CD4-positive, alpha-beta T cell treated with Interleukin-10 for 1 hour (primary cell): ENCODE data around the gene EIF4G3.
A peak's percentile ranks its signal among the peaks of the same experiment; 100 is the strongest.
"Not testable (repeated sequence)": the region's sequence is repeated elsewhere in the genome, so short reads cannot be mapped to it uniquely, and the experiment has no call there.

Experiments used
- DNase-seq: peaks from one replicate; pipeline ENCODE4 v3.0.0-alpha.2; 2020

Gene EIF4G3

DNA sequence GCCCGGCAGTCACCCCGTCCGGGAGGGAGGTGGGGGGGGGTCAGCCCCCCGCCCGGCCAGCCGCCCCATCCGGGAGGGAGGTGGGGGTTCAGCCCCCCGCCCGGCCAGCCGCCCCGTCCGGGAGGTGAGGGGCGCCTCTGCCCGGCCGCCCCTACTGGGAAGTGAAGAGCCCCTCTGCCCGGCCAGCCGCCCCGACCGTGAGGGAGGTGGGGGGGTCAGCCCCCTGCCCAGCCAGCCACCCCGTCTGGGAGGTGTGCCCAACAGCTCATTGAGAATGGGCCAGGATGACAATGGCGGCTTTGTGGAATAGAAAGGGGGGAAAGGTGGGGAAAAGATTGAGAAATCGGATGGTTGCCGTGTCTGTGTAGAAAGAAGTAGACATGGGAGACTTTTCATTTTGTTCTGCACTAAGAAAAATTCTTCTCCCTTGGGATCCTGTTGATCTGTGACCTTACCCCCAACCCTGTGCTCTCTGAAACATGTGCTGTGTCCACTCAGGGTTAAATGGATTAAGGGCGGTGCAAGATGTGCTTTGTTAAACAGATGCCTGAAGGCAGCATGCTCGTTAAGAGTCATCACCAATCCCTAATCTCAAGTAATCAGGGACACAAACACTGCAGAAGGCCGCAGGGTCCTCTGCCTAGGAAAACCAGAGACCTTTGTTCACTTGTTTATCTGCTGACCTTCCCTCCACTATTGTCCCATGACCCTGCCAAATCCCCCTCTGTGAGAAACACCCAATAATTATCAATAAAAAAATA, 152.4 kb downstream of the EIF4G3 start:
- DNase-seq: not testable (repeated sequence)

DNA sequence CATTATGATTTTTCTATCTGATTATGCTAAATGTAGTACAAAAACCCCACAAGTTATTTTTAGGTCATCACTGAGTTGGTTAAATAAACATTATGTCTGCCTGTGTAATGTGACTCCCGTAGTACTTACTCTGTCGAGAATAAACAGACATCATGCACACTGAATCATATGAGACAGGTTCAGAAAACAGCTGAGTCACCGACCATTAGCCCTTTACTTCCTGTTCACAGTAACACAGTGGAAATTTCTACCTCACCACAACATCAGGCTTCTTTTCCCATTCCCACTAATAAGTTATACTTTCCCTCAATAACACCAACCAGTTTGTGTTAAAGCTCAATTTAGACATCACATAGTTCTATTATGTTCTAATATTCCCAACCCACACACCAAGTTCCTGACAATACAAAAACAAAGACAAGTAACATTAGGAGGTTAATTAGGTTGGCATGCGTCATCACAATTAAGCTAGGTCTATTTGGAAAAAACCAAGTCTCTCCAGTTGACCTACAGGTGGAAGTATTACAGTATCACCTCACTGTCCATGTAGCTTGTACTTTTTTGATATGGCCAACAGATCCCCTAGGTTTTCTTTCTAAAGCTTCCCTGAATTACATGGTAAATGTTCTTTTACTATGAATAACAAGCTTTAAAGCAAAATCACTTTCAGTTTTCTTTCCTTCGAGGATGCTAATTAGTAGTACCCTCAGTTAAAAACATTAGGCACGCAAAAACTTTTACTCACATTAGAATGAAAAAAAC, 154.2 kb downstream of the EIF4G3 start:
- DNase-seq: peak; percentile 55

DNA sequence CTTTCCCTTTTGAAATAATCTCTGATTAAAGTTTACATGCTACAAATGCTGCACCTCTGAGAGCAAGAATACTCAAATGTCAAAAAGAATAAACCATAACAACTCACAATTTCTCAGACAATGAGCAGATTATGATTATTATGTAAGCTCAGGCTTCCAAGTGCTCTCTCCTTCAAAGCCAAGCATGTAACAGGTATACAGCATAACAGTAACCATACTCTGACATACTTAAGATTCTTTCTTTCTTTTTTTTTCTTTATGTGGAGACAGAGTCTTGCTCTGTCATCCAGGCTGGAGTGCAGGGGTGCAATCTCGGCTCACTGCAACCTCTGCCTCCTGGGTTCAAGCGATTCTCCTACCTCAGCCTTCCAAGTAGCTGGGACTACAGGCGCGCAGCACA, 155.4 kb downstream of the EIF4G3 start:
- DNase-seq: no peak

DNA sequence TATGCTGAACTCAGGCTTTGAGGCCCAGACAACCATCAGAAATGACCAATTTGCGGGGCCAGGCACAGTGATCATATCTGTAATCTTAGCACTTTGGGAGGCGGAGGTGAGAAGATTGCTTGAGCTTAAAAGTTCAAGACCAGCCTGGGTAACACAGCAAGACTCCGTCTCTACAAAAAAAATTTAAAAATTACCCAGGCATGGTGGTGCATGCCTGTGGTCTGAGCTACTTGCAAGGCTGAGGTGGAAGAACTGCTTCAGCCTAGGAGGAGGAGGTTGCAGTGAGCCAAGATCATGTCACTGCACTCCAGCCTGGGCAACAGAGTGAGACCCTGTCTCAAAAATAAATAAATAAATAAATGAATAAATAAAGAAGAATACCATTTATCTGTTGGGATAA, 156.5 kb downstream of the EIF4G3 start:
- no peak for DNase-seq

DNA sequence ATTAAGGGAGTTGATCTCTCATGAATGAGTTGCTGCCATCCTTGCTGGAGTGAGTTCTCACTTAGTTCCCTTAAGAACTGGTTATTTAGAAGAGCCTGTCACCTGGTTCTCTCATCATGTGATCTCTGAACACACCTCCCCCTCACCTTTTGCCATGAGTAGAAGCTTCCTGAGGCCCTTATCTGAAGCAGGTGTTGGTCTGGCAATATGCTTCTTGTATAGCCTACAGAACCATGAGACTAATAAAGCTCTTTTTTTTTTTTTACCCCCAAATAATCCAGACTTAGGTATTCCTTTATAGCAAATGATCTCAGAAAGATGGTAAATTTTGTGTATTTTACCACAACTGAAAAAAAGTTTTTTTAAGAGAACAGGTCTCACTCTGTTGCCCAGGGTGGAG, 158.0 kb downstream of the EIF4G3 start:
- no peak for DNase-seq

DNA sequence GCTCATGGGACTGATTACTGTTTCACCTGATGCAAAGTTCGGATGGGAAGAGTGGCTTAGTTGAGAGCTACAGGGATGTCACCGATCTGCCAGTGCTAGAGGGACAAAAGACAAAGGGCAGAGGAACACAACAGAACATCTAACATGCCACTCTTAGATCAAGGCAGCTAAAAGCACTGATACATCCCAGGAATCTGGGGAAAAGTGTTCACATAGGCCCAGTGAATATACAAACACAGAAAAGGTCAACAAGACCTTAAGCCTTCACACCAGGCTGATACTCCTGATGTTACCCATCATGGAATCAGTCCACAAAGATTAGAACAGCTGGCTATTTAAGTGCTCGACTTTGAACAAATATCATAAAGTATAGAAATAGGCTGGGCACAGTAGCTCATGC, 163.2 kb downstream of the EIF4G3 start:
- DNase-seq: no peak

DNA sequence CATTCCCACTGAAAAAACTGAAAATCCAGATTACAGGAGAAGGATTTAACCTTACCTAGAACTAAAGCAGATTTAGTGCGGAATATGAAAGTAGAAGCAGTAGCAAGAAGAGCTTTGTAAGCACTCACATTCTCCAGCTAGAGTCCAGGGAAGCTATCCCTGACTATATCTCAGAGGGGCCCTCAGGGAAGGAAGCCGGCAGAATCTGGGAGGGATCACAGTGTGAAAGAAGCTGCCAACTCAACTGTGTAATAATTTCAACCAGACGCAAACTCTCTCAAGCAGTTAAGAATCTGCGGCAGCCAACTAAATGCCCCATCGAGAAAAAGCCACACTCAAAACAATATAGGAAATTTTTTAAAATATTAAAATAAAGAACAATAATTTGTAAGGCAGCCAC, 163.8 kb downstream of the EIF4G3 start:
- DNase-seq: no peak

DNA sequence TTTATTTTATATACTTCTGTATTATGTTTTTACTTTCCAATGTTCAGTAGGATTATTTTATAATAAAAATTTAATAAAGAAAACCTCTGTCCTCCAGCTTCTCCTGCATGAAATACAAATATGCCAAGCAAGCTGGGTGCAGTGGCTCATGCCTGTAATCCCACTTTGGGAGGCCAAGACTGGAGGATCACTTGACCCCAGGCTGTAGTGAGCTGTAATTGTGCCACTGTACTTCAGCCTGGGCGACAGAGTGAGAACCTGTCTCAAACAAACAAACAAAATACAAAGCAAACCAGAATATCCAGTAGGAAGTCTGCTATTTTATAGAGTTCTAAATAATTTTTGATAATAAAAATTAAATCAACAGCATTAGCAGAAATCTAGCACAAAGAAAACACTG, 168.8 kb downstream of the EIF4G3 start:
- no peak for DNase-seq

DNA sequence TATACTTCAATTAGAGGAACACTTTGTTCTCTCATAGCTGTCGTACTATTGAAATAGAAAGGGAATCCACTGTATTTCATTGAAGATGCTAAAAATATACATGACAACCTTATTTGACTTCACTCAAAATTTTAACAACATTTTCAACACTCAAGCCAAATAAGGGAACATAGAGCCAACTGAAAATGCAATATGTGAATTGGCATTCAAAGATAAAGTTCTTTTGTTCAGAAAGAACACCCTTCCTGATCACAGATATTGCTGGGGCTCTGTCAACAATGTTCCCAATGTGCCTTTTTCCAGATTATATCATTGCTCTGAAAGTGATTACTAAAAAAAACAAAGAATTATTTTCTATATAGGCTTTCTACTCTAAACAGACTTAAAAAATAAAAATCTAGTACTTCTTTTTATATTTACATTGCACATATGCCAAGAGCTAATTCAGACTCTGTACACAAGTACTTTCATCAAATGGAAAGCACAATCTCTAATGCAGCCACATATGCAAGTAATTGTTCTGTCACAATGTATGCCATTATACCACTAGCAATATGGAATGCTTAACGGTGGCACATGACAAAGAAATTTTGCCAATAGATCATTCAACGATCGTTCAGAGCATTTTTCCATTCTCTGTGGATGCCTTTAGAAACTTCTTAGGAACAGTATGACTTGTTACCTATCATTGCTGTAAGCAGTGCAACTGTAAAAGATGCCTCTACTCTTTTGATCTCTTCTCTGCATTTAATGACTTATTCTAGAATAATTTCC, 171.0 kb downstream of the EIF4G3 start:
- DNase-seq: no peak

DNA sequence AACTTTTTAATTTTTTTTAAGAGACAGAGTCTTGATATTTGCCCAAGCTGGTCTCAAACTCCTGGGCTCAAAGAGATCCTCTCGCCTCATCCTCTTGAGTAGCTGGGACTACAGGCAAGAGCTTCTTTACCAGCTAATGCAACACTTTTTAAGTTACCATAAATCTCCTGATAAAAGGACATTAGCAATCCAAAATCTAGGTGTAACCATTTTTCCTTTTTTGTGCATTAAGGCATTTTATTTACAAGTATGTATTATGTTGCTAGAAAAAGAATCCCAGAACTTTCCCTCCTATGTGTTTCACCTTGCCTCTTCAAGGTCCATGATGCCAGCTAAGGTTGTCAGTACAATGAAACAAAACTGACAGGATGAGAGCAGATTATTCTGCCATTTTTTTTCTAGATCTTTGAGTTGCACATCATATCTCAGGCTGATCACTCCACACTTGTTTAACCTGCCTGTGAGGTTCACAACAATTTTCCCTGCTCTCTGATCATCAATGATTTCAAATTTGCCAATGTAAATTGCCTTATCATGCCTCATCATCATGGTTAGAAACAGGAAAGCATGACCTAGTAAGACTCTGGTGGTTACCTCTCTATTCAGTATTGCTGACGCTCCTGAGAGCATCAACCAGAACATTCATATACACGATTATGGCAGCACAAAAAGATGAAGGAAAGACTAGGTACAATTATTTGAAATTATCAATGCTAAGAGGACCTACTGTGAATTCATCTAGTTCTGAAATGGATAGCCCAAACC, 173.2 kb downstream of the EIF4G3 start:
- DNase-seq: no peak

DNA sequence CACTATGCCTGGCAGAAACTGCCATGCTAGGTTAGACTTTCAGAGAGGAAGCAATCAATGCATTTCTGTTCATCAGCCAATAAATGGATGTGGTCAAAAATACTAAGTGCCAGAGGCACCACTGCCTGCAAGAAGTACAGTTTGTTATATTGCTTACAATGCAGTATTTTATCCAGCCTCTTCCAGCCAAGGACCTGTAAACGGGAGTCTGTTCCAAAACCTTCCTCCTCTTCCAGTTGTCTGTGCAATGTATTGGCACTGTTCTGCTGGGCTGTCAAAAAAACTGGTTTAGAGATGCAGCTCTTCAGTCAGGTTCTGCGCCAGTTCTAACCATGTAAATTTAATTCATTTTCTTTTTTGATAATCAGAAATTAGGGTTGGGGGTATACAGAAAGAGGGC, 175.7 kb downstream of the EIF4G3 start:
- no peak for DNase-seq

DNA sequence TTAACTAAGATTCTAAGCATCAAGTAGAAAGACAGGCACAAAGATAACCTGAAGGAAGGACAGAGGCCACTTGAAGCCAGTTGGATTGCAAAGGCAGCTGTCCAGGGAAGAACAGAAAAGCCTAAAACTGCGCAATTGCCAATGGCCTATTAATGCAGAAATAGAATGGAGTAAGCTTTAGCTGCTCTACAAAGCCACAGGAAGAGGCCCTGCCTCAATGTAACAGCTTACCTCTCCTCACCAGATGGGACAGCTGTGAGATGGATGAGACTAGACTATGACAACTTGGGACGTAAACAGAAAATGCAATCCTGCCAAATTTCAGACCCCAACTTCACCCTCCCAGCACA, 176.5 kb downstream of the EIF4G3 start:
- no peak for DNase-seq

DNA sequence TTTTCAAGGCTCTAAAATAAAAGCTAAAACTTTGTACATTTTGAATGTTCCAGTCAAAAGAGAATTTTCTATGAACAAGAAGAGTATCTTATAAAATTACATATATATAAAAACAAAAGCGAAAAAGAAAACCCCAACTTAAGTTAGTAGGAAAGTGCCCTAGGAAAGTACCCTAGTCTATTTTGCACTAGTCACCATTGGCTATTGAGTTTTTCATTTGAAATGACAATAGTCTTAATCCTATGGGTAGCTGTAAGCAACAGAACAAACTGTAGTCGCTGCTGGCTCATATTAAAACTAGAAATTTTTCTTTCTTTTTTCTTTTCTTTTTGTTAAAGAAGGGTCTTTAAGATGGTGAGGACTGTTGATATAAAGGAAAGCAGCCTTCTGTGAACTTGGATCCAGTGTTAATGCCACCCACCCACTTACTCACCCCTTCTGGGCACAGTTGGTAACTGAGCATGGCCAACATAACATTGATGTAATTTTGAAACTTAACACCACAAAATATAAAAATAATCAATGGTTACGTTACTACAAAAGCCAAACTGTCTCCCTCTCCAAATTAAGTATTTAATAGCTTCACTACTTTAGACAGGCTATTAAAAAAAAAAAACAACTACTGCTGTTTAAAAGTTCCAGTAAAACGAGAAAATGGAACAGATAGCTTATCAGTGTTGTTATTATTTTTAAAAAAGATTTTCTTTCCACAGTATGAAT, 177.0 kb downstream of the EIF4G3 start:
- no peak for DNase-seq

DNA sequence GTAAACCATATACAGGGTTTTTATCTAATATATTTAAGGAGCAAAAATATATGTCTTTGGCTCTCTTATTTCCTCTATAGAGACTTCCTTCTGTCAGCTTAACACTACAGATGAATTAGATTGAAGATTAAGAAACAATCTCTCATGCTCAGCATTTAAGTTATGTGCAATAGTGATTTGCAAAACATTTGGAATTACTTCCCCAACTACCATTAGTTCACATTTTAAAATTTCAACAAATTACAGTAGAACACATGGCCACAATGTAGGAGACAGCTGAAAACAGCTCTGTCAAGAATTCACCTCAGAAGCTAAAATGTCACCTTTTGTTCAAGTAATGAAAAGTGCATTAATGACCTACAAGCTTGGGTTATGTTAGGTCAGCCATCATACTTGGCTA, 177.9 kb downstream of the EIF4G3 start:
- no peak for DNase-seq

DNA sequence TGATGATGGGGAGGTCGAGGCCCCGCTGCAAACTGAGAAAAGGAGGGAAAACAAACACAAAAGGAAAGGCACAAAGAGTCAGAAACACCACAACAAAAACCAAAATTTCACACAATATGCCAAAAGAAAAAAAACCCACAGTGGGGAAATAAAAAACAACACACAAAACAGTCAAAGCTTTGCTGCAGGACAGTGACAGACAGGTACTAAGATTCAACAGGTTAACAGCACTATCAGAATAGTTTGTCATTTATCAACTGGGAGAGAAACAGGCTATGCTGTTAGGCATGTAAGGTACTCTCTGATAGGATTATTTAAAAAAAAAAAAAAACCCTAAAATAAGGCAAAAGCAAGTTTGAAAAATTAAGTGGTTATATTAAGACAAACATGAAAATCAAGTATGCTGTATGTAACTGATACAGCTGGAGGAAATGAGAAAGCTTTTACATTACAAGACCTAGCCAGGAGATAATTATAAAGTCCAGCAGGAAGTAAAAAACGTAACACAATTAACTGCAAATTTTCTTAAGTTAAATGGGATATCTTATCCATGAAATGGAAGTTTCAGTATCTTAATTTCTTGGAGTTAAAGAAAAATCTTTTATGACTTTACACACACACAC, 179.0 kb downstream of the EIF4G3 start:
- DNase-seq: no peak

DNA sequence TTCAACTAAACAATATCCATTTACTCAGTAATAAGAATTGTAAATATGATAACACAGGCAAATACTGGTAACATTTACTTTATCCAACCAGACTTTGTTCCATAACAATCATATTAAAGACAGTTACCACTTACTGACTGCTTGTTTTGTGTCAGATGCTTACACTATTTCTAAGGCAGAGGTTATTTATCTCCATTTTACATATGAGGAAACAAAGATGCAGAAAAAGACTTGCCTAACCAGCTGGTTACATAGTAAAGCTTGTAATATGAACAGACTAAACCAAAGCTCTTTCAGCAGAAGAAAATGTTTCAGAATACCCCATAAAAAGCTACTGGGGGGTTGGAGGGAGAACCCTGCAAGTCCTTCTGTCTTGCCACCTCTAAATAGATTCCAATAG, 180.1 kb downstream of the EIF4G3 start:
- no peak for DNase-seq

DNA sequence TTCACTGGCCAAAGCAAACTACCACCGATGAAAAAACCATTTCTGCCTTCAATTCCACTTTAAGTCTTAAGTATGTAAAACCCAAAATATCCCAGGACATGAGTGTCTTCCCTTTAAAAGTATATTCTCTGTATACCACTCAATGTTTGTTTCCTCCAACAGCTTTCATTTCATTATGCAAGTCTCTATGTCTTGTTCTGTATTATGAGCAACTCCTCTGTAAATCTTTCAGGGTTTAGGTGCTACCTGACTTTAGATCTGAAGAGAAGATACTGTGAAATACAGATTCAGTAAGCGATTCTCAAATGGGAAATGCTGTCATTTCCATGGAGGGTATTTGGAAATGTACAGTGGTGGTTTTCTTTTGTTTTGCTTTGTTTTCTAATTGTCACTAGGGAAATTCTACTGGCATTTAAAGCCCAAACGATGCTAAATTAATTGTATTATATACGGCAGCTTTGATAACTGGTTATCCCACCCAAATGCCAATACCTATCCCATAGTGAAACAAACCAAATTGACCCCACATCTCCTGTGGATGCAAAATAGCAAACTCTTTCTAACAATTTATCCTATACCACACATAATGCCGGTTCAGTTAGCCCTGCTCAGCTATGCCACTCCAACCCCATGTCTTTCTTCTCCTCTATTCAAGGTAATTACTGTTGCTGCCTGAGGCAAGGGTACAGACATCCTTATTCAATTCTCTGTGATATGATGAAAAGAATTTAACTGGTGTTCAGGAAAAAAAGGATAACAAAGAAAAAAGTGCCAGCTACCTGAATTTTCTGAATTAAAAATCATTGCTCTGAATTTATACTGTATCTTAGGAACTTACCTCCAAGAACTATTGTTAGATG, 182.8 kb downstream of the EIF4G3 start:
- no peak for DNase-seq

DNA sequence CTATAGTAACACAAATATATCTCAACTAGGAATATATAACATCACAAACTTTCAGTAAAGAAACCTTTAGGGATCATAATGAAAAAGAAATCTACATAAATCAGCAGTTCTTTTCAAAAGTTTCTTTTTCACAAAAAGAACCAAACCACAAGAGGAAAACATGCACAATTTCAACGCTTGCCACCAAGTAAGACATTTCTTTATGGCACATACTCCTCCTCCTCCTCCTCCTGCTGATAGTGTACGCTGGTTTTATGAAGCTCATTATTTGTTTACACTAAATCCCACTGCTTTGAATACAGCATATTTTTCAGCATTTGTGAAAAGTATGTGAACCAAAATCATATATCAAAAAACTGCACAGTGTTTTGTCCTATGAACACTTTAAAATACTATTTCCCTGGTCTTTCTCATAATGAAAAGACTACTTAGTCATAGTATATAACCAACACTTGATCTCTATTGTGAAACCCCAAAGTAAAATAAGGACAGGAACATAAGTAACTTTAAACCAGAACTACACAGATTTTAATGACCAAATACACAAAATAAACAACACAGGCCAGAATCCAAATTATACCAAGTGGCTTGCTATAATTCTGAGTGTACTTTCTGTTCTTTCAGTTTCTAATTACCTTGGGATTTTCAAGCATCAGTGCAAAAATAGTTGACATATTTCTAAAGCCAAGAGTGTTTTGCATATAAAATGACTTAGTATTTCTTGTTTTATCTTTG, 184.2 kb downstream of the EIF4G3 start:
- DNase-seq: no peak

DNA sequence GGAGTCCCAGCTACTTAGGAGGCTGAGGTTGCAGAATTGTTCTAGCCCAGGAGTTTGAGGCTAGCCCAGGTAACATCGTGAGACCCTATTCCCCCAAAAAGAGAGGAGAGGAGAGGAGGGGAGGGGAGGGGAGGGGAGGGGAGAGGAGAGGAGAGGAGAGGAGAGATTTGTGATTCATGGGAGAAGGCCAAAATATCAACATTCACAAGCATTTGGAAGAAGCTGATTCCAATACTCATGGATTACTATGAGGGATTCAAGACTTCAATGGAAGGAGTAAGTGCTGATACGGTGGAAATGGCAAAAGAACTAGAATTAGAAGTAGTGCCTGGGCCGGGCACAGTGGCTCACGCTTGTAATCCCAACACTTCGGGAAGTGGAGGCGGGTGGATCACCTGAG, 187.8 kb downstream of the EIF4G3 start:
- DNase-seq: no peak
